NK-92 (cell line): ENCODE data around the gene NCDN.

Source experiments
- DNase-seq: peaks from one replicate; lab custom pipeline; 2025; ENCODE audit not compliant: unreplicated experiment; lab: John Stamatoyannopoulos, UW

The NCDN gene

GRCh38 chr1:35554266-35555211, 3.1 kb upstream of the NCDN start:
- DNase-seq, result no peak

GRCh38 chr1:35555212-35555584, 2.4 kb upstream of the NCDN start:
- DNase-seq, result no peak

- DNase-seq, result no peak
Measured at GRCh38 chr1:35555601-35556477, 1.8 kb upstream of the NCDN start.

- DNase-seq, result no peak
Measured at GRCh38 chr1:35556484-35557117, 998 bp upstream of the NCDN start.

- DNase-seq, result no peak
Measured at GRCh38 chr1:35557118-35557610, 435 bp upstream of the NCDN start, which contains the start of gene KIAA0319L. TSS of gene KIAA0319L (minus strand) at chr1:35557403. CDS start at chr1:35554491, 2,912 bp downstream.

GRCh38 chr1:35558374-35559316, 1.0 kb downstream of the NCDN start:
- no peak for DNase-seq

- DNase-seq, result no peak
Measured at GRCh38 chr1:35559317-35559944, 1.8 kb downstream of the NCDN start.

GRCh38 chr1:35560256-35561225, 2.9 kb downstream of the NCDN start:
- DNase-seq, result no peak

GRCh38 chr1:35561297-35561971, 3.8 kb downstream of the NCDN start:
- no peak for DNase-seq

- no peak for DNase-seq
Measured at GRCh38 chr1:35561972-35562680, 4.5 kb downstream of the NCDN start.

GRCh38 chr1:35563166-35563565, 5.6 kb downstream of the NCDN start:
- no peak for DNase-seq

- DNase-seq, result no peak
Measured at GRCh38 chr1:35564037-35564883, 6.7 kb downstream of the NCDN start.

- DNase-seq, result no peak
Measured at GRCh38 chr1:35564884-35565741, 7.5 kb downstream of the NCDN start.

- no peak for DNase-seq
Measured at GRCh38 chr1:35565742-35566133, 8.1 kb downstream of the NCDN start.

- no peak for DNase-seq
Measured at GRCh38 chr1:35567947-35568558, 10.5 kb downstream of the NCDN start.
